22Rv1 (cell line): ENCODE data around the gene PAQR3.

Source experiments
- H3K27ac ChIP-seq: fragments of 450-650 bp; 2 replicates; pipeline ENCODE4 v1.5.1; 2017
- ZFX ChIP-seq: fragments of 450-650 bp; IDR thresholded peaks from 2 replicates; pipeline ENCODE4 v1.6.1; 2017; ENCODE audit warnings: antibody characterized with exemption, borderline replicate concordance
- TF ChIP-seq, protein P1 (sequence below): fragments of 450-650 bp; IDR thresholded peaks from 2 replicates; pipeline ENCODE4 v1.5.1; 2017; ENCODE audit warnings: mild to moderate bottlenecking

Gene PAQR3

DNA sequence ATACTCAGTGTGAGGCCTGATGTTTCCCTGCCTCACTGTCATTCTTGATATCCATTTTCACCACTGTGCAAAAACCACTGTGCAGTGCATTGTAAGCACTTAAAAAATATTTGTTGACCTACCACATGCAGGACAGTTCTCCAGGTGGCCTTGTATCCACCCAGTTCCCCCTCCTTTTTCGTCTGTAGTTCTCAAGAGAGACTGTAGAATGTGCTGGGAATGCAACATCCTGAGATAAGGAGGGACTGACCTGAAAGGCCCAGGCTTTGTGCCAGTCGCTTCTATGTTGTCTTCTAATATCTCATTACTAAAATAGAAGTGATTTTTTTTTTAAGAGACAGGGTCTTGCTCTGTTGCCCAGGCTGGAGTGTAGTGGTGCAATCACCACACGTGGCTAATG lies 21.7 kb upstream of the PAQR3 start:
- H3K27ac ChIP-seq, result no peak overlapping the region
- TF ChIP-seq, protein P1, sequence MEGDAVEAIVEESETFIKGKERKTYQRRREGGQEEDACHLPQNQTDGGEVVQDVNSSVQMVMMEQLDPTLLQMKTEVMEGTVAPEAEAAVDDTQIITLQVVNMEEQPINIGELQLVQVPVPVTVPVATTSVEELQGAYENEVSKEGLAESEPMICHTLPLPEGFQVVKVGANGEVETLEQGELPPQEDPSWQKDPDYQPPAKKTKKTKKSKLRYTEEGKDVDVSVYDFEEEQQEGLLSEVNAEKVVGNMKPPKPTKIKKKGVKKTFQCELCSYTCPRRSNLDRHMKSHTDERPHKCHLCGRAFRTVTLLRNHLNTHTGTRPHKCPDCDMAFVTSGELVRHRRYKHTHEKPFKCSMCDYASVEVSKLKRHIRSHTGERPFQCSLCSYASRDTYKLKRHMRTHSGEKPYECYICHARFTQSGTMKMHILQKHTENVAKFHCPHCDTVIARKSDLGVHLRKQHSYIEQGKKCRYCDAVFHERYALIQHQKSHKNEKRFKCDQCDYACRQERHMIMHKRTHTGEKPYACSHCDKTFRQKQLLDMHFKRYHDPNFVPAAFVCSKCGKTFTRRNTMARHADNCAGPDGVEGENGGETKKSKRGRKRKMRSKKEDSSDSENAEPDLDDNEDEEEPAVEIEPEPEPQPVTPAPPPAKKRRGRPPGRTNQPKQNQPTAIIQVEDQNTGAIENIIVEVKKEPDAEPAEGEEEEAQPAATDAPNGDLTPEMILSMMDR, result no peak
- no peak for TF ChIP-seq ZFX

DNA sequence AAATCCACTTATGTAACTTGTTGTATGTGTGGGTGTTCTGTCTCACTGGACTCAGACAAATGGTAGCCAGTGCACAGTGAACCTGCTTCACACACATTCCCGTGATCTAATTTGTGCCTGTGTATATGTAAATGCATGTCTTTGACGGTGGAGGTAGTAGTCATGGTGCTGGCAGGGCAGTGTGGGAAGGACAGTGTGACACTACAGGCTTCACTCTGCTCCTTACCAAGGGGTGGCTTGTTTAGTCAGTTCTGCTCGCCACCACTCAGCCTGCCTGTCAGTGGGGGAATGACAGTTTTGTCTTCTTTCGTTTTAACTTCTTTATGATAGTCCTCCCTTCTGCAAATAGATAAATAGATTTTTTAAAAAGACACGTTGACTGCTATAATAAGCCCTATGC lies 17.7 kb upstream of the PAQR3 start:
- H3K27ac ChIP-seq, result no peak overlapping the region
- TF ChIP-seq ZFX, result no peak
- TF ChIP-seq, protein P1, result no peak

DNA sequence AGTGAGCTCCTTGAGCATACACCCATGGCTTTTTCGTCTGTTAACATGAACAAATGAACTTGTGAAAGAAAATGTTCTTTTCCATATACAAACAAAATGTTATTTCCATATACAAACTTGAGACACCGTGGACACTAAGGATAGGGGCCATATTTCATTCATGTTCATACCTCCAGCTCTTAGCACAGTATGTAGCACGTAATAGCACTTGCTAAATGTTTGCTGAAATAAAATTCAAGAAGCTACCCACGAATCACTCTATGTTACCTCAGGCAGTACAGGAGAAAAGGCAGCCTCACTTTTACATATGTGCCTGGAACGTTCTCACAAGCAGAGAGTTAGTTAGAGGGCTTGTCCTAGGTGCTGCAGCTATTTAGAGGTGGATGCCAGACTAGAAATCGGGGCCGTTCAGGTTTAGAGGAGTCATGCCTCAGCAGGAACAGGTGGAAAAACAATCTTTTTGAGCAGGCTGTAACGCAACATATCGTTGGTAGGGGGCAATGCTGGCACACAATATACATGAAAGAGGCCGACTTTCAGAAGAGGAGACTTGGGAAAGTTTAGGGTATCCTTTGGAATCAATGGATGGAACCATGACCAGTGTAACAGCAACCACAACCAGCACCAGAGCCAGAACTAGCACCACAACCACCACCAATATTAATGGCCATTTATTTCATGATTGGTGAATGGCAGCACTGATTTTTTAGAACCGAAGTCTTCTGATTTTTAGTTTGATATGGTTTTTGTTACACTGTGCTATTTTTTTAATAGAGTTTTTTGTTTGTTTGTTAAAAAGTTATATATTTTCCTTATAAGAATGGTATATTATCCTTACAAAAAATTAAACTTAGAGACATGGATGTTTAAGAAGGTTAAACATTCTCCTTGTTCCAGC lies 14.8 kb upstream of the PAQR3 start:
- no peak overlapping the region for H3K27ac ChIP-seq
- TF ChIP-seq, protein P1, result peak; percentile 68
- no peak for TF ChIP-seq ZFX

DNA sequence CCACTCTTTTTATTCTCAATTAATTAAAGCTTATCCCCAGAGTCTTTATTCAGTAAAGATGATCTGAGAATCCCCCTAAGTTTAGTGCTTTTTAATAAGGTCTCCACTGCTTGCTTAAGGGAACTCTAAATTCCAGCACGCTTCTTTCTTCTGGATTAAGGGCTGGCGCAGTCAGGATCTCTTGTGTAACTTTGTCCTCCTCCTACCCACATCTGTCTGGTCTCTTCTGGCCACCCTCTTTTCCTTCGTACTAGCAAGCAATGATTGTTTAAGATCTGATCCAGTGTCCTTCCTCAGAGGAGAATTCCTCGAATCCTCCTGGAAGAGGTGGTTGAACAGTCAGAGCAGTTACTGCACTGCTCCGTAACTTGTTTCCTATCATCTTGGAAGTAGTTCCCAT lies 14.0 kb upstream of the PAQR3 start:
- no peak overlapping the region for H3K27ac ChIP-seq
- TF ChIP-seq, protein P1, result no peak
- no peak for TF ChIP-seq ZFX

DNA sequence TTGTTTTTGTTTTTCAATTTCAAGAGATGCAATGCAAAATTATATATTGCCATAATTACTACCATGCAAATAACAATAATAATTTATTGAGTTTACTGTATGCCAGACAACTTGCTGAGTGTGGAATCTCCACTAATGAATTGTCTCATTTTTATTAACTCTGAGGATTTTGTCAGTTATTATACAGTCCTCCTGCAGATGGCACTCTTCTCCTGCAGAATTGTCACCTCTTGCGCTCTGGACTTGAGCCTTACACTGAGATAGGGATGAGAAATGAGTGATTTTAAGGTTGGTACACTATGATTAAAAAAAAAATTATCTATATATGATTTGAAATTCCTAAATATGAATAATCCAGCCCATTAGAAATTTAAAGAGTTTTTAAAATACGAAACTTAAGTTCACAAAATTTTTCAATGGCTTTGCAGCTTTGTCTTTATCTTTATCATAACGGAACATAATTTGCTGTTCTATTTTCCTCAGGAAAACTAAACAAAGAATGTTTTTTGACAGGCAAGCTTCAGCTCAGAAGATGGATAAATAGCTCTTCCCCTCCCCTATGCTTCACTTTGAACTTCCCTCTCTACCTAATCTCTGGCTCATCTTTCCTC lies 12.7 kb upstream of the PAQR3 start:
- H3K27ac ChIP-seq, result no peak overlapping the region

DNA sequence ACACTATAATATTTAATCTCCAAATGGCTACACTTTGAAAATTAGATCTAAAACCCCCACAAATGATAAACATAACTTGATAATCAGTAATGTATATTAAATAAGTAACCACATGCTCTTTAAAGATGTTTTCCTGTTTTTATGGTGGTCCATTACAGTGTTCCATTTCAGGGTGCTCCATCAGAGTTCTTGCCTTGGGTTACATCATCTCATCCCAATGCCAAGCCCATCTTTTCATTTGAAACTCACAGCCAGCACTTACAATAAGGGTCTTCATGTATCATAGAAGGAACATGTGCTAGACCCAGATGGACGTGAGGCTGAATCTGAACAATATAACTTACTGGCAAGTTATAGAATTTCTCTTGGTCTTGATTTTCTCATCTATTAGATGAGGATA lies 10.5 kb upstream of the PAQR3 start:
- TF ChIP-seq, protein P1, result no peak
- TF ChIP-seq ZFX, result no peak
- H3K27ac ChIP-seq, result no peak overlapping the region

More for the DNA sequence above, 12.7 kb upstream of the PAQR3 start:
- TF ChIP-seq ZFX, result no peak
- TF ChIP-seq, protein P1, result peak; percentile 84

DNA sequence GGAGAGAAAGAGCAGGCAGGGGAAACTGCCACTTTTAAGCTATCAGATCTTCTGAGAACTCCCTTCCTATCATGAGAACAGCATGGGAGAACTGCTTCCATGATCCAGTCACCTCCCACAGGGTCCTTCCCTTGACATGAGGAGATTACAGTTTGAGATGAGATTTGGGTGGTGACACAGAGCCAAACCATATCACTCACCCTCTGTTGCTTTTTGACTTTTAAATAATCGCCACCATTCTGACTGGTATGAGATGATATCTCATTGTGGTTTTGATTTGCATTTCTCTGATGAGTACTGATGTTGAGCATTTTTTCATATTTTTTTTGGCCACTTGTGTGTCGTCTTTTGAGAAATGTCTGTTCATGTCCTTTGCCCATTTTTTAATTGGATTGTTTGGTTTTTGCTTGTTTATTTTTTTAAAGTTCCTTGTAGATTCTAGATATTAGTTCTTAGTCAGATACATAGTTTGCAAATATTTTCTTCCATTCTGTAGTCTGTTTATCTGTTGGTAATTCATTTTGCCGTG lies 6.5 kb upstream of the PAQR3 start:
- no peak overlapping the region for H3K27ac ChIP-seq
- TF ChIP-seq ZFX, result no peak
- TF ChIP-seq, protein P1, result no peak
